GM21515 (cell line): ENCODE results near the gene CEMIP.

Source experiments
- ATAC-seq: cut with Tn5 transposase; IDR thresholded peaks from one replicate; pipeline ENCODE4 v1.9.1; 2021; ENCODE audit not compliant: unreplicated experiment

Gene CEMIP

DNA sequence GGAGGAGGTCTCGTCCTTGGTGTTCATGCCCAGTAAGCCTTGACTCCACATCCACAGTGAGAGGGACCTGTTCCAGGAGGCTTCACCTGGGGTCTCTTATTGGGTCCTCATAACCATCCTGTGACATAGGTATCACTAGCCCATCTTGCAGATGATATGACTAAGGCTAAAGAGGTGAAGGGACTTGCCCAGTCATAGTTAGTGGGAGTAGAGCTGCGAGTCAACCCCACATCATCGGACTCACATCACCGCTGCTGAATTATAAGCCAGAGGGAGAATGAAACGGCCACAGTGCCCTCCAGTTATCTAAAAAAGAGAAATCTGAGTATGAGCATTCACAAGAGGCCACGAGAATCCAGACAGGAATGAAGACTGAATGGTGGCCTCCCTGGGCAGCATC lies 144.5 kb downstream of the CEMIP start:
- ATAC-seq, result no peak

DNA sequence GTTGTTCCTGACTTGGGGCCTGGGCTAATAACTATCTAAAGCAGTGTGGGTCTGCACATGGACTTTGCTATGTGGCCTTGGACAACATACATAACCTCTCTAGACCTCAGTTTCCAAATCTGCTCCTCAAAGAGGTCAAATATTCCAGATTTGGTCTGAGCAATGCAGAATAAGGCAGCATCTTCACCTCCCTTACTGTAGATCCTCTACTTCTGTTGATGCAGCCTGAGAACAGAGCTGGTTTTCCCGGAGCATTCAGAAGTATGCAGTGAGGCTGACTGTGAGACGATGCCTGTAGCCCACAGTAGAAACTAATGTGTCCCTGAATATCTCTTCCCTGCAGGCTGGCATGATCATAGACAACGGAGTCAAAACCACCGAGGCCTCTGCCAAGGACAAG lies 145.1 kb downstream of the CEMIP start:
- no peak for ATAC-seq

DNA sequence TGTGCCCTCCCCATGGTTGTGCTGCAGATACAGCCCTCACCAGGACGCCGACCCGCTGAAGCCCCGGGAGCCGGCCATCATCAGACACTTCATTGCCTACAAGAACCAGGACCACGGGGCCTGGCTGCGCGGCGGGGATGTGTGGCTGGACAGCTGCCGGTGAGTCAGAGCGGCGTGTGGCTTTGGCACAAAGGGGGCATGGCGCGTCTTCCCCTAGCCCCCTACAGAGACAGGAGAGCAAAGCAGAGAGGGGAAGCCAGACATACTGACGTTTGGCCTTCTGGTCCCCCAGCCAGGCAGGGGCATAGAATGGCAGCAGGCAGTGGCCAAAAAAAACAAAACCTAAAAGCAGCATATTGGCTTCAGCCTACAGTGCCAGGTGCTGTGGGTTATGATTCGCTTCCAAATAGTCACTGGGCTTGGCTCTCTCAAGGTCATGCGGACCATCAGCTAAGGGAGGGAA lies 146.5 kb downstream of the CEMIP start:
- no peak for ATAC-seq

- ATAC-seq, result no peak
These were observed 147.0 kb downstream of the CEMIP start for GRCh38 chr15:80926126-80926525.

- ATAC-seq, result no peak
These were observed 150.1 kb downstream of the CEMIP start for GRCh38 chr15:80929225-80929624.

GRCh38 chr15:80929689-80930088 lies 150.5 kb downstream of the CEMIP start:
- no peak for ATAC-seq

DNA sequence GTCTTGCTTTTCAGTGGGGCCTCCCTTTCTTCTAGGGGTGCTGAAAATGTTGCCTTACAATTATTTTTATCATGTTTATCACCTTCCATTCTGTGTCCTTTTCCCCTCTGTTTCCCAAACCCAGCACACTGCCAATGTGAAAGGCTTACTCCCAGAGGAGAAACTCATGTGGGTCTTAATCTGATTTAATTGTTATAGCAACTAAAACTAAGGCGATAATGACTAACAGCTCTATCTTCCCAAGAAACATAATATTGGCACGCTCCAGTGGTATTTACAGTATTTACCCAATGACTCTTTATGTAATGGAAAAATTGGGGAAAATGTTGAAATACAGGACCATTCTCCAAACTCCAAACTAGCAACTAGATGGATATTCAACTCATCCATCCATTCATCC lies 152.0 kb downstream of the CEMIP start:
- no peak for ATAC-seq

DNA sequence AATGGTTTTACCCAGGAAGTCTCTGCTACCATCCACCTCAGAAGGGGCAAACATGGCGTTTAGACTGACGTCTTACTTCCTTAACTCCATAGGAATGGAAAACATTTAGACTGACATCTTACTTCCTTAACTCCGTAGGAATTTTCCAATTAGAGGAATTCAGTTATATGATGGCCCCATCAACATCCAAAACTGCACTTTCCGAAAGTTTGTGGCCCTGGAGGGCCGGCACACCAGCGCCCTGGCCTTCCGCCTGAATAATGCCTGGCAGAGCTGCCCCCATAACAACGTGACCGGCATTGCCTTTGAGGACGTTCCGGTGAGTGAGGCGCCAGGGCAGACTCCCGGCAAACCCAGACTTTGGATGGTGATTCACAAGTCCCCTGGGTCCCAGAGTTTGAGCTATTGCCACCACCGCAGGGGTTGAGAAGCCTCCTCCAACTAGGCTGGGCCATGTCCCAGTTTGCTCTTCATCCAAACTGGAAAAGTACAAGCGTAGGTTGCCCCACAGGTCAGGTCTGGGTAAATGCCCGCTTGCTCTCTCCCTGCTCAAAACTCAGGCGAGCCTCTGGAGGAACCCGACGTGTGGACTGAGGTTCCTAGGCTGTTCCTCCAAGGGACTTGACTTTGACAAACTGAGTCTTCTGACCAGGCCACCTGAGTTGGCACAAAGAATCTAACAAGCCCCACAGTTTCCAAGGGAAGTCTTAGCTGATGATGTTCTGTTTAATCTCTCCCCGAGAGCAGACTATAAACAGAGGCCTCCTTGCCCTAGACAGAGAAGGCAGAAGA lies 152.7 kb downstream of the CEMIP start:
- no peak for ATAC-seq

- no peak for ATAC-seq
These were observed 153.3 kb downstream of the CEMIP start for GRCh38 chr15:80932513-80932815.

DNA sequence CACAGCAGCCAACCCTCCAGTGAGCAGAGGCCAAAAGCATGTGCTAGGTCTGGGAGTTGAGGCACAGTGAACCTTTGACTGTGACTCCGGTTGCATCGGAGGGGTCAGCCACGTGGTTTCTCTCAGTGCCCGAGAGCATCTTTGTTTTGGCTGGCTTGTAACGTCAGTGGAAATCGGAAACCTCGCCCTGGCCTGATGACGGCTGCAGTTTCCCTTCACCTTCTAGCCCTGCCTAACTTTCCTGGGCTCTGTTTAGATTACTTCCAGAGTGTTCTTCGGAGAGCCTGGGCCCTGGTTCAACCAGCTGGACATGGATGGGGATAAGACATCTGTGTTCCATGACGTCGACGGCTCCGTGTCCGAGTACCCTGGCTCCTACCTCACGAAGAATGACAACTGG lies 153.8 kb downstream of the CEMIP start:
- no peak for ATAC-seq

GRCh38 chr15:80934761-80935221 lies 155.6 kb downstream of the CEMIP start:
- no peak for ATAC-seq

- ATAC-seq, result no peak
These were observed 157.3 kb downstream of the CEMIP start for GRCh38 chr15:80936288-80937078.

GRCh38 chr15:80937718-80938117 lies 158.5 kb downstream of the CEMIP start:
- no peak for ATAC-seq

- no peak for ATAC-seq
These were observed 160.0 kb downstream of the CEMIP start for GRCh38 chr15:80939216-80939615.

GRCh38 chr15:80940331-80940730 lies 161.2 kb downstream of the CEMIP start:
- no peak for ATAC-seq

DNA sequence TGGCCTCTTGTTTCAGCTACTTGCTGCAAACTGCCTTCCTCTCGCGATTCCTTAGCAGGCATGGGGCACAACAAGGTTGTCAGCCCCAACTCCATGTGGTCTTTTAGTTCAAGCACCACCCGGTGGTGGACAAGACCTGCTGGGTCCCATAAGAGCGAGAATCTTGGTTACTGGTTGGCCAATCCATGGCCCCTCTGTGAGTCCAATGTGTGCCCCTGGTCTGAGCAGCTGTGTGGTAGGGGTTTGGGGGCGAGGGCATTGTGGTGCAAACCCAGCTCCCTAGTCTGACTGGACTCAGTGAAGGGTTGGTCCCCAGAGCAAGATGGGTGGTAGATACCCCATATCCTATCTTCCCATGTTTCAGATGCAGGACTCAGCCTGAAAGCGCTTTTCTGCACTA lies 161.7 kb downstream of the CEMIP start:
- no peak for ATAC-seq

DNA sequence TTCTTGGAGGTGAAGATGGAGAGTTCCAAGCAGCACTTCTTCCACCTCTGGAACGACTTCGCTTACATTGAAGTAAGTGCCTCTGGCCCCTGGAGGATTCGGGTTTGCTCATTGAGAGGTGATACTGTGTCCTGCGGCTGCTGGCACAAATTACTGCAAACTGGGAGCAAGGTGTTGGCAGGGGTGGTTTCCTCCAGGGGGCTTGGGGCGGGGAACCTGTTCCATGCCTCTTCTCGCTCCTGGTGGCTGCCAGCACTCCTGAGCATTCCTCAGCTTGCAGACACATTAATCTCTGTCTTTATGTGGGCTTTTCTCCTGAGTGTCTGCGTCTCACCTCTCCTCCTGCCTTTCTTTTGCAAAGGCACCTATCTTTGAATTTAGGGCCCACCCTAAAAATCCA lies 163.1 kb downstream of the CEMIP start:
- no peak for ATAC-seq

DNA sequence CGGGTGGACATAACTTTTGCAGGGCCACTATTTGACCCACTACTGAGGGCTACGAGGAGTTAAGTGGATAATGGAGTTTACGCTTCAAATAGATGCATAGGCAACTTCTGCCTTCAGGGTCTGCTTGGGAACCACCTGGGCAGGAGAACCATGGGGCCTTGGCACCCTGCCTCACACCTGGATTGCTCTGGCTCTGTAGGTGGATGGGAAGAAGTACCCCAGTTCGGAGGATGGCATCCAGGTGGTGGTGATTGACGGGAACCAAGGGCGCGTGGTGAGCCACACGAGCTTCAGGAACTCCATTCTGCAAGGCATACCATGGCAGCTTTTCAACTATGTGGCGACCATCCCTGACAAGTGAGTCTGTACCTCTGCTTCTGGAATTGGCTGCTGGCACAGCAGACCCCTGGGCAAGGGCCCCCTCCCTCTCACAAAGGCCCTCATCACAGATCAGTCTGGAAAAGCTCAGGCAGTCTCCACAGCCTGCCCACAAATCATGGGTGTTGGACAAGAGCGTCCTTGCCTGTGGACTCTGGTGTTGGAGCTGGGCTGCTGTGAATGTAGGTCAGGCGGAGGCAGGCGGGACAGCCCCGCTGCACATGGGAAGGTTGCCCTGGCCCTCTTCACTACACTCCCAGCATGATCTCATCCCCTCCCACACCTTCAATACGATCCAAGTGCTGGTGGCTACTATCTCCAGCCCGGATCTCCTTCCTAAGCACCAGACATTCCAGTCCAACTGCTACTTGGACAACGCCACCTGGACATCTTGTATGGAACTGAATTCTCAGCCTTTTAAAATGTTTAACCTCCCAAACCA lies 163.8 kb downstream of the CEMIP start:
- ATAC-seq, result no peak

GRCh38 chr15:80944818-80945217 lies 165.6 kb downstream of the CEMIP start:
- ATAC-seq, result no peak

DNA sequence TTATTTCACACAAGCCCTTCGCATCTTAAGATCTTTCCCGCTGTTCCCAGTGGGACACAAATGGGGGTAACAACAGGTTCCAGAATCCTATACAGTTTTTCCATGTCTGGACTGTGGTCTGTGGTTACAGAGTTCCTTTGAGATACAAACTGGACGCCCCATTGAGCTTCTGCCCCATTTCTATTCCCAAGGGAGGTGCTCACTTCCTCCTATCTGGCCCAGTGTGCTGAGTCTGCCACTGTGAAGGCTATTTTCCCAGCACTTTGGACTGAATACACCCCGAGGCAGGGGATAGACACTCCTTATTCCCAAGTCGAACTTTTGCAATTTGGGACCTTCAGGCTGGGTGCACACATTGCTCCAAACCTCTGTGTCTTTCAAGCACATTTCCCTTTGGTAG lies 166.4 kb downstream of the CEMIP start:
- no peak for ATAC-seq

DNA sequence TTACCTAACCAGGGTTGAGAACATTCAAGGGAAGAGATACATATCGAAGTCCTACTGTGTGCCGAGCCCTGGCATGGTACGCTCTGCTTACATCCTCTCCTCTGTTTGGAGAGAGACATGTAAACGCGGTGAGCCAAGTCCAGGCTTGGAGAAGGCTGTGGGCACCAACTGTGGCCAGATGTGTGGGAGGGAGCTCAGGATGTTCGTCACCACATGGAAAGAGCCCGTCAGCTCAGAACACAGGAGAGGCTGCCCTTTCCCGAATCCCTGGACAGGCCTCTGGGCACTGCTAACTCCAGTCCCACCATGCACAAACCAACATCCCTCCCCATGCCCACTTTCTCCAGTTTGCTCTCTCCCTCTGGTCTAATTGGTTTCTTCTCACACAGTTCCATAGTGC lies 167.4 kb downstream of the CEMIP start:
- ATAC-seq, result no peak
